HL-60 (cell line): ENCODE measurements around the gene SLC26A4.

Experiments used
- POLR2AphosphoS5 ChIP-seq: IDR thresholded peaks from 2 replicates; pipeline ENCODE4 v1.6.1; 2012; ENCODE audit warnings: low read depth
- TF ChIP-seq, protein P1 (sequence below): IDR thresholded peaks from one replicate; pipeline ENCODE4 v1.5.1; 2011; ENCODE audit warnings: low read length, control low read depth, inconsistent platforms; ENCODE audit not compliant: insufficient read depth
- TF ChIP-seq, protein P2 (sequence below): IDR thresholded peaks from 2 replicates; pipeline ENCODE4 v1.6.1; 2012; ENCODE audit warnings: low read depth; ENCODE audit not compliant: insufficient replicate concordance

GRCh38 chr7:107684287-107684686, 23.7 kb downstream of the SLC26A4 start:
- TF ChIP-seq, protein P1, sequence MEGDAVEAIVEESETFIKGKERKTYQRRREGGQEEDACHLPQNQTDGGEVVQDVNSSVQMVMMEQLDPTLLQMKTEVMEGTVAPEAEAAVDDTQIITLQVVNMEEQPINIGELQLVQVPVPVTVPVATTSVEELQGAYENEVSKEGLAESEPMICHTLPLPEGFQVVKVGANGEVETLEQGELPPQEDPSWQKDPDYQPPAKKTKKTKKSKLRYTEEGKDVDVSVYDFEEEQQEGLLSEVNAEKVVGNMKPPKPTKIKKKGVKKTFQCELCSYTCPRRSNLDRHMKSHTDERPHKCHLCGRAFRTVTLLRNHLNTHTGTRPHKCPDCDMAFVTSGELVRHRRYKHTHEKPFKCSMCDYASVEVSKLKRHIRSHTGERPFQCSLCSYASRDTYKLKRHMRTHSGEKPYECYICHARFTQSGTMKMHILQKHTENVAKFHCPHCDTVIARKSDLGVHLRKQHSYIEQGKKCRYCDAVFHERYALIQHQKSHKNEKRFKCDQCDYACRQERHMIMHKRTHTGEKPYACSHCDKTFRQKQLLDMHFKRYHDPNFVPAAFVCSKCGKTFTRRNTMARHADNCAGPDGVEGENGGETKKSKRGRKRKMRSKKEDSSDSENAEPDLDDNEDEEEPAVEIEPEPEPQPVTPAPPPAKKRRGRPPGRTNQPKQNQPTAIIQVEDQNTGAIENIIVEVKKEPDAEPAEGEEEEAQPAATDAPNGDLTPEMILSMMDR: no peak
- no peak for TF ChIP-seq POLR2AphosphoS5
- TF ChIP-seq, protein P2, sequence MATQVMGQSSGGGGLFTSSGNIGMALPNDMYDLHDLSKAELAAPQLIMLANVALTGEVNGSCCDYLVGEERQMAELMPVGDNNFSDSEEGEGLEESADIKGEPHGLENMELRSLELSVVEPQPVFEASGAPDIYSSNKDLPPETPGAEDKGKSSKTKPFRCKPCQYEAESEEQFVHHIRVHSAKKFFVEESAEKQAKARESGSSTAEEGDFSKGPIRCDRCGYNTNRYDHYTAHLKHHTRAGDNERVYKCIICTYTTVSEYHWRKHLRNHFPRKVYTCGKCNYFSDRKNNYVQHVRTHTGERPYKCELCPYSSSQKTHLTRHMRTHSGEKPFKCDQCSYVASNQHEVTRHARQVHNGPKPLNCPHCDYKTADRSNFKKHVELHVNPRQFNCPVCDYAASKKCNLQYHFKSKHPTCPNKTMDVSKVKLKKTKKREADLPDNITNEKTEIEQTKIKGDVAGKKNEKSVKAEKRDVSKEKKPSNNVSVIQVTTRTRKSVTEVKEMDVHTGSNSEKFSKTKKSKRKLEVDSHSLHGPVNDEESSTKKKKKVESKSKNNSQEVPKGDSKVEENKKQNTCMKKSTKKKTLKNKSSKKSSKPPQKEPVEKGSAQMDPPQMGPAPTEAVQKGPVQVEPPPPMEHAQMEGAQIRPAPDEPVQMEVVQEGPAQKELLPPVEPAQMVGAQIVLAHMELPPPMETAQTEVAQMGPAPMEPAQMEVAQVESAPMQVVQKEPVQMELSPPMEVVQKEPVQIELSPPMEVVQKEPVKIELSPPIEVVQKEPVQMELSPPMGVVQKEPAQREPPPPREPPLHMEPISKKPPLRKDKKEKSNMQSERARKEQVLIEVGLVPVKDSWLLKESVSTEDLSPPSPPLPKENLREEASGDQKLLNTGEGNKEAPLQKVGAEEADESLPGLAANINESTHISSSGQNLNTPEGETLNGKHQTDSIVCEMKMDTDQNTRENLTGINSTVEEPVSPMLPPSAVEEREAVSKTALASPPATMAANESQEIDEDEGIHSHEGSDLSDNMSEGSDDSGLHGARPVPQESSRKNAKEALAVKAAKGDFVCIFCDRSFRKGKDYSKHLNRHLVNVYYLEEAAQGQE: no peak
